ENCODE results near the gene ADPRH.

- TF ChIP-seq CTCF (IDR thresholded peaks at IDR 0.05), result no peak
- no peak for TF ChIP-seq POLR2A (IDR thresholded peaks at IDR 0.05)
Observed at GRCh38 chr3:119613872-119614271, 34.6 kb downstream of the ADPRH start.

Measured in thyroid gland (tissue), 4 donors.